GM12874 (cell line): Measurements from ENCODE around the gene FANCE.

ENCODE experiments used
- TF ChIP-seq, protein P1 (sequence below): IDR thresholded peaks from 2 replicates; pipeline ENCODE4 v1.5.1; 2011; ENCODE audit warnings: low read depth, mild to moderate bottlenecking, control low read depth, low read length, moderate library complexity; ENCODE audit not compliant: insufficient read depth

The FANCE gene

DNA sequence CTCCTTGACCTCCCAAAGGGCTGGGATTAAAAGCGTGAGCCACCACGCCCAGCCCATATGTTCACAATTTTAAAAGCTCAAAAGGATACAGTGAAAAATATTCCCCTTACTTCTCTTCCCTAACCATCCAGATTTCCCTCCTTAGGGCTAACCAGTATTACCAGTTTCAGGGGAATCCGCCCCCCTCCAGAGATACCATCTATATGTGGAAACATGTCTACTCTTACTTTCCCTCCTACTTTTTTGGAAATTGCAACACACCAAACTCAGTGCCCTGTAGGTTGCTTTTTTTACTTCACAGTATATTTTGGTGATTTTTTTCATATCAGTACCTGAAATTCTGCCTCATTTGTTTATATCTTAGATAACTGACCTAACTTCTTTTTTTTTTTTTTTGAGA lies 9.1 kb downstream of the FANCE start:
- TF ChIP-seq, protein P1, sequence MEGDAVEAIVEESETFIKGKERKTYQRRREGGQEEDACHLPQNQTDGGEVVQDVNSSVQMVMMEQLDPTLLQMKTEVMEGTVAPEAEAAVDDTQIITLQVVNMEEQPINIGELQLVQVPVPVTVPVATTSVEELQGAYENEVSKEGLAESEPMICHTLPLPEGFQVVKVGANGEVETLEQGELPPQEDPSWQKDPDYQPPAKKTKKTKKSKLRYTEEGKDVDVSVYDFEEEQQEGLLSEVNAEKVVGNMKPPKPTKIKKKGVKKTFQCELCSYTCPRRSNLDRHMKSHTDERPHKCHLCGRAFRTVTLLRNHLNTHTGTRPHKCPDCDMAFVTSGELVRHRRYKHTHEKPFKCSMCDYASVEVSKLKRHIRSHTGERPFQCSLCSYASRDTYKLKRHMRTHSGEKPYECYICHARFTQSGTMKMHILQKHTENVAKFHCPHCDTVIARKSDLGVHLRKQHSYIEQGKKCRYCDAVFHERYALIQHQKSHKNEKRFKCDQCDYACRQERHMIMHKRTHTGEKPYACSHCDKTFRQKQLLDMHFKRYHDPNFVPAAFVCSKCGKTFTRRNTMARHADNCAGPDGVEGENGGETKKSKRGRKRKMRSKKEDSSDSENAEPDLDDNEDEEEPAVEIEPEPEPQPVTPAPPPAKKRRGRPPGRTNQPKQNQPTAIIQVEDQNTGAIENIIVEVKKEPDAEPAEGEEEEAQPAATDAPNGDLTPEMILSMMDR: no peak

DNA sequence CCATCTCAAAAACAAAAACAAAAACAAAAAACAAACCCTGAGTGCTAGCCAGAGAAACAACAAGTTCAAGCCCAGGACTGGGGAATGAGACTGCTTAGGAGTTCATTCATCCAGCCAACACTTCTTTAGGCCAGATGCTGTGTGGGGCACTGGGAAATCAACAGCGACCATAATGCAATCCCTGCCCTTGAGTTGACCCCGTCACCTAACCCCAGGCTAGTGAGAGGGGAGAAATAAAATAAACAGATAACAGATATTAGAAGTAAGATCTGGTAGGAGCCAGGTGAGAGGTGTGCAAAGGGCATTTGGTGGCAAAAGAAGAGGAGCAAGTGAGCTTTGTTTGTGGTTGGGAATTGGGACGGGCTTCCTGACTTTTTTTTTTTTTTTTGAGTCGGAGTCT lies 11.2 kb downstream of the FANCE start:
- TF ChIP-seq, protein P1: no peak

DNA sequence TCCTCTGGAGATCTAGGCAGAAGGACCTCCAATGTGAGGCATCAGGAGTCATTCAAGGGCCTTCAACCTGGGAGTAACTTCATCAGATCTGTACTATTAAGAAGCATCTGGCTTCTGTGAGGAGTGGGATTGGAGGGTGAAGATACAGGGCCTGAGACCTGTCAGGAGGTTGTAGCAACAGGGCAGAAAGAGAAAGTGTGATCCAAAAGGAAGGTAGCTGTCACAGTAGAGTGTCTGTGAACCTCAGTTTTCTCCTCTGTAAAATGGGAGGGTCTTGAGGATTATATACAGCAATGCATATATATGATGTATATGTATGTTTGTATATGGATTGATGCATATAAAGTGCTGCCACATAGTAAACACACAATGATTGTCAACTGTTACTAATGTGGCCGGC lies 13.5 kb downstream of the FANCE start:
- TF ChIP-seq, protein P1: no peak

DNA sequence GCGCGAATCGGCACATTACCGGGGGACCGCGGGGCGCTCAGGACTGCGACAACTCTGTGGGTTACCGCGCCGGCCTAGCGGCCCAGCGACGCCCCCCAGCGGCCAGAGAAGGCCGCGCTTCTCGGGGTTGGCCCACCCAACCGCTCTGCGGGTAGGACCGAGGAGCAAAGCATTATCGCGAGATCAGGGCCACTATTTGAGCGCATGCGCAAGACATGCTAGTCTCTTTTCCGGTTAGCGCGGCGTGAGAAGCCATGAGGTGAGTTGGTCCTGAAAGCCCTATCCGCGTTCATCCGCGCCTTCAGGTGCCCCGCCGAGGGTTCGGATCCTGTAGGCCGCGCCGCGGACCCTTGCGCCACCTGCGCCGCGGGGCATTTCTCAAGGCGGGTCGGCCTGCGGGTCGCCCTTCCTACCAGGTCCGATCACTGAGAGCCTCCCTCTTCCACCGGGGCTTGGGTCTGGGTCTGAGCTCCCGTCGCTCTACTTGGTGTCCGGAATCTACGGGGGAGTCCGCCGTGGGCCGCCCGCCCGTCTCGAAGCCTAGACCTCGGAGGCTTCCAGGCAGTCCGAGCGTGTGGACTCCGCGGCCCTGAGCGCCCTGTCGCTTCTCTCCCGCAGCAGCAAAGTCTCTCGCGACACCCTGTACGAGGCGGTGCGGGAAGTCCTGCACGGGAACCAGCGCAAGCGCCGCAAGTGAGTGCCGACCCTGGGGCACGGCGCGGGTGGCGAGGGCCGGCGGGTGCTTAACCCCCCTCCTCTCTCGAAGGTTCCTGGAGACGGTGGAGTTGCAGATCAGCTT lies 16.2 kb downstream of the FANCE start, which contains the start of gene RPL10A:
TSS of gene RPL10A (plus strand) at position 221 of the 799 bp plus-strand sequence. CDS start at position 255, 34 bp downstream.
- TF ChIP-seq, protein P1: peak; percentile 99

DNA sequence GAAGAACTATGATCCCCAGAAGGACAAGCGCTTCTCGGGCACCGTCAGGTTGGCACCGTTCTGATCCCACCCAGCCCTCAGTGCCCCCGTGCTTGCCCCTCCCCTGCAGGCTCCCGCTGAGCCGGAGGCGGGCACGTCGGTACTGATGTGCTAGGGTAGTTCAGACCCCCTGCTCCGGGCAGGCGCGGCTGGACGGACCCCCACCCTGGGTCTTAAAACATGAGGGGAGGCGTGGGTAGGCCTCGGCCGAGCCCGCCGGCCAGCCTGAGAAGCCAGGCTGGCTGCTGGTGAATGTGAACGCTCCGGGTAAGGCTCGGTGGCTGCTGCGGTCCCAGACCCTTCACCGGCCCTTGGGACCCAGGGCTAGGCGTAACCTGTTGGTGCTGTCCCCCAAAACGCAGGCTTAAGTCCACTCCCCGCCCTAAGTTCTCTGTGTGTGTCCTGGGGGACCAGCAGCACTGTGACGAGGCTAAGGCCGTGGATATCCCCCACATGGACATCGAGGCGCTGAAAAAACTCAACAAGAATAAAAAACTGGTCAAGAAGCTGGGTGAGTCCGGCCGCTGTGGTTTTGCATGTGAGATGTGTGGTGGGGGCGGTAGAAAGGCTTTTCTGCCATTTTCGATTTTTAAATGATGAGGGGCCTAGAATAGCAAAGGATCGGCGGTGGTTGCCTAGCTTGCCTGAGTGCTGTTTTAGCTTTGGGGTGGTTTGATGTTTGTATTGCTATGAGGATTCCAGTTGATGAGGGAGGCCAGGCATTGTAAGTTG lies 17.0 kb downstream of the FANCE start:
- TF ChIP-seq, protein P1: no peak

DNA sequence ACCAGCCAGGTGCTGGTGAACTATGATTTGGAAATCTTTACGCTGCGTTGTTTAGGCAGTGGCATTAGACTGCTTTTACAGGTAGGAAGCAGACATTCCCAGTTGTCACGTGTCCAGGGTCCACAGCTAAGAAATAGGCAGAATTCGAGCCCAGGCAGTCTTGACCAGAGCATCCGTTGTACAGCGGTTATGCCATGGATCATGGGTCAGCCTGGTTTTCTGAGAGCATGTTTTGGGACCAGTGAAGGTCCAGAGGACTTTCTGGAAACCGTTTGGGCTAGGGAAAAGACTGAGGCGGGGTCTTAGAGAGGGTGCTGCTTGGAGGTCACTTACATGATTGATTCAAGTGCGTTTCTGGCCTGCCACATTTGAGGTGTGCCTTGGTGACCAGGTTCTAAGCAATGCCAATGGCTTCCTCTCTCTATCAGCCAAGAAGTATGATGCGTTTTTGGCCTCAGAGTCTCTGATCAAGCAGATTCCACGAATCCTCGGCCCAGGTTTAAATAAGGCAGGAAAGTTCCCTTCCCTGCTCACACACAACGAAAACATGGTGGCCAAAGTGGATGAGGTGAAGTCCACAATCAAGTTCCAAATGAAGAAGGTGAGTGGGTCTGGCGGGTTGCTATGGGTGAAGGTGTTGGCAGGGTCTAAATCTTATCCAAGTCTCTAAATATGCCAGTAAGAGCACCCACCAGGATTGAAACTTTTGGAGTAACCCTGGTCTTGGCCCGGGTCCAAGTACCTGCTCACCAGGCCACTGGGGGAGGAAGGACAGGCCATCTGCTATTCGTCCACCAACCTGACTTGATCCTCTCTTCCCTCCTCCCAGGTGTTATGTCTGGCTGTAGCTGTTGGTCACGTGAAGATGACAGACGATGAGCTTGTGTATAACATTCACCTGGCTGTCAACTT lies 17.9 kb downstream of the FANCE start:
- TF ChIP-seq, protein P1: no peak

DNA sequence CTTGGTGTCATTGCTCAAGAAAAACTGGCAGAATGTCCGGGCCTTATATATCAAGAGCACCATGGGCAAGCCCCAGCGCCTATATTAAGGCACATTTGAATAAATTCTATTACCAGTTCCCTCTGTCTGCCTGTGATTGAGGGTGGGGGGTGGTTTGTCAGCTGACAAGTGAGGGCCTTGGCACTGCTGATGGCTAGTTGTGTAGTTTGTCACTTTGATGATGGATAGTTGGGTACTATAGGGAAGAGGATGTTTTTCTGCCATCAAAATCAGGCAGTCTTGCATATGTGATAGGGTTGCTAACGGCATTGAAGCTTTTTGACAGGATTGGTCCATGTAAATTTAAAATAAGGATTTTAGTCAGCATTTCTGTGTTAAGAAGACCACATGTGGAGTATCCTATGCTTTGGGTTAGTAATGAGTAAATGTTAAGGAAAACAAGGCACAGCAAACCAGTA lies 18.6 kb downstream of the FANCE start:
- TF ChIP-seq, protein P1: no peak
